H9 (cell line): ENCODE measurements around the gene TBPL1. TPM values are rescaled to one million over a fixed set of nuclear protein-coding genes. Genes with fewer than 3 reads are reported as not detected.

ENCODE experiments used
- DNase-seq: peaks from one replicate; pipeline ENCODE4 v3.0.0-alpha.2; 2017
- H2AFZ ChIP-seq: one replicate; pipeline ENCODE4 v1.6.1; 2013; ENCODE audit warnings: mild to moderate bottlenecking, low read length, control low read depth, moderate library complexity
- H2AK5ac ChIP-seq: 2 replicates; pipeline ENCODE4 v1.6.1; 2013; ENCODE audit warnings: low read length, control low read depth, mixed read lengths; ENCODE audit not compliant: insufficient read length
- H2BK120ac ChIP-seq: one replicate; pipeline ENCODE4 v1.6.1; 2013; ENCODE audit warnings: low read depth, mild to moderate bottlenecking, low read length, control low read depth, inconsistent platforms; ENCODE audit not compliant: poor library complexity, severe bottlenecking
- H2BK12ac ChIP-seq: 2 replicates; pipeline ENCODE4 v1.6.1; 2013; ENCODE audit warnings: low read length, control low read depth, mixed read lengths, low read depth; ENCODE audit not compliant: insufficient read length
- H2BK15ac ChIP-seq: 2 replicates; pipeline ENCODE4 v1.6.1; 2013; ENCODE audit warnings: low read depth, low read length, control low read depth
- H2BK20ac ChIP-seq: one replicate; pipeline ENCODE4 v1.6.1; 2013; ENCODE audit warnings: low read depth, mild to moderate bottlenecking, low read length, control low read depth, inconsistent platforms; ENCODE audit not compliant: poor library complexity, severe bottlenecking
- H2BK5ac ChIP-seq: 2 replicates; pipeline ENCODE4 v1.6.1; 2013; ENCODE audit warnings: low read length, control low read depth, mixed read lengths; ENCODE audit not compliant: insufficient read length
- H3K14ac ChIP-seq: 2 replicates; pipeline ENCODE4 v1.6.1; 2013; ENCODE audit warnings: low read length, control low read depth; ENCODE audit not compliant: insufficient read depth
- H3K18ac ChIP-seq: 2 replicates; pipeline ENCODE4 v1.6.1; 2013; ENCODE audit warnings: low read depth, mild to moderate bottlenecking, mixed read lengths, low read length, control low read depth; ENCODE audit not compliant: insufficient read length
- H3K23ac ChIP-seq: 2 replicates; pipeline ENCODE4 v1.6.1; 2013; ENCODE audit warnings: low read length, control low read depth, mixed read lengths, low read depth; ENCODE audit not compliant: insufficient read length
- H3K23me2 ChIP-seq: 2 replicates; pipeline ENCODE4 v1.6.1; 2013; ENCODE audit warnings: low read depth, mild to moderate bottlenecking, mixed read lengths, low read length, control low read depth; ENCODE audit not compliant: insufficient read length, poor library complexity, severe bottlenecking
- H3K27ac ChIP-seq: 2 replicates; pipeline ENCODE4 v1.5.1; 2013; ENCODE audit warnings: low read length, control low read depth, mixed read lengths, low read depth; ENCODE audit not compliant: insufficient read length
- H3K27me3 ChIP-seq: 2 replicates; pipeline ENCODE4 v1.6.1; 2013; ENCODE audit warnings: low read length, control low read depth, inconsistent platforms; ENCODE audit not compliant: insufficient read depth
- H3K4ac ChIP-seq: 2 replicates; pipeline ENCODE4 v1.6.1; 2013; ENCODE audit warnings: low read depth, mild to moderate bottlenecking, control low read depth, inconsistent platforms, low read length, moderate library complexity
- H3K4me1 ChIP-seq: 2 replicates; pipeline ENCODE4 v1.6.1; 2013; ENCODE audit warnings: low read length, control low read depth, inconsistent platforms; ENCODE audit not compliant: insufficient read depth
- H3K4me2 ChIP-seq: 2 replicates; pipeline ENCODE4 v1.6.1; 2013; ENCODE audit warnings: low read length, control low read depth, mixed read lengths; ENCODE audit not compliant: insufficient read length, insufficient read depth
- H3K56ac ChIP-seq: 2 replicates; pipeline ENCODE4 v1.6.1; 2013; ENCODE audit warnings: low read depth, mild to moderate bottlenecking, mixed read lengths, low read length, control low read depth; ENCODE audit not compliant: insufficient read length
- H3K79me1 ChIP-seq: 2 replicates; pipeline ENCODE4 v1.6.1; 2013; ENCODE audit warnings: low read depth, mild to moderate bottlenecking, moderate library complexity, low read length, control low read depth, inconsistent platforms; ENCODE audit not compliant: insufficient read depth, poor library complexity, severe bottlenecking
- H3K79me2 ChIP-seq: 2 replicates; pipeline ENCODE4 v1.6.1; 2013; ENCODE audit warnings: low read length, control low read depth, inconsistent platforms; ENCODE audit not compliant: insufficient read depth
- H3K9ac ChIP-seq: 2 replicates; pipeline ENCODE4 v1.6.1; 2013; ENCODE audit warnings: low read length, control low read depth, mixed read lengths; ENCODE audit not compliant: insufficient read length; ENCODE audit errors: extremely low read depth
- H3K9me3 ChIP-seq: one replicate; pipeline ENCODE4 v1.6.1; 2013; ENCODE audit warnings: low read depth, low read length, inconsistent platforms; ENCODE audit not compliant: control insufficient read depth
- H3T11ph ChIP-seq: one replicate; pipeline ENCODE4 v1.6.1; 2013; ENCODE audit warnings: mild to moderate bottlenecking, low read length, control low read depth, inconsistent platforms
- H4K20me1 ChIP-seq: one replicate; pipeline ENCODE4 v1.6.1; 2013; ENCODE audit not compliant: control insufficient read depth, insufficient read length, insufficient read depth
- H4K5ac ChIP-seq: 2 replicates; pipeline ENCODE4 v1.6.1; 2013; ENCODE audit warnings: low read depth, mild to moderate bottlenecking, mixed read lengths, low read length, control low read depth; ENCODE audit not compliant: insufficient read length
- H4K8ac ChIP-seq: replicated peaks from 2 replicates; pipeline ENCODE4 v1.6.1; 2013; ENCODE audit warnings: low read length, control low read depth, mixed read lengths, low read depth; ENCODE audit not compliant: insufficient read length
- H4K91ac ChIP-seq: 2 replicates; pipeline ENCODE4 v1.6.1; 2013; ENCODE audit warnings: low read depth, mild to moderate bottlenecking, moderate library complexity, mixed read lengths, low read length, control low read depth; ENCODE audit not compliant: insufficient read length
- H3K27ac Mint-ChIP-seq, 3 experiments: 2 replicates in 2 of 3; 3 replicates in 1 of 3; pipeline ENCODE4 v1.8.0; 2020 to 2021; ENCODE audit warnings: mixed read lengths in 3 of 3, mild to moderate bottlenecking in 1 of 3, moderate library complexity in 1 of 3
- H3K27me3 Mint-ChIP-seq: 2 replicates; pipeline ENCODE4 v1.8.0; 2021; ENCODE audit warnings: low read depth, mild to moderate bottlenecking, moderate library complexity, mixed read lengths
- H3K36me3 Mint-ChIP-seq, 3 experiments: 2 replicates in 2 of 3; 3 replicates in 1 of 3; pipeline ENCODE4 v1.8.0; 2020 to 2021; ENCODE audit warnings: low read depth in 3 of 3, mixed read lengths in 3 of 3; ENCODE audit not compliant: insufficient read depth in 1 of 3
- H3K4me1 Mint-ChIP-seq, 2 experiments: 2 replicates each; pipeline ENCODE4 v1.8.0; 2020; ENCODE audit warnings: mixed read lengths in 2 of 2
- H3K4me3 Mint-ChIP-seq, 2 experiments: 2 replicates in 1 of 2; 3 replicates in 1 of 2; pipeline ENCODE4 v1.8.0; 2020 to 2021; ENCODE audit warnings: mild to moderate bottlenecking in 2 of 2, mixed read lengths in 2 of 2, moderate library complexity in 1 of 2
- H3K9me3 Mint-ChIP-seq, 2 experiments: 2 replicates in 1 of 2; 3 replicates in 1 of 2; pipeline ENCODE4 v1.8.0; 2020; ENCODE audit warnings: mild to moderate bottlenecking in 2 of 2, mixed read lengths in 2 of 2, moderate library complexity in 1 of 2
- CTCF ChIP-seq: fragments of 200-600 bp; sonication (generic); conservative IDR thresholded peaks from 3 replicates; pipeline ENCODE4 v1.8.0; 2021; ENCODE audit warnings: antibody characterized with exemption, mild to moderate bottlenecking
- WGBS: extraction: QIAGEN DNeasy Blood & Tissue Kit; methylation state at CpG from one replicate; pipeline ENCODE4 v1.1.7; 2013; ENCODE audit warnings: missing lambda C conversion rate, low lambda C conversion rate, mixed read lengths; ENCODE audit not compliant: insufficient read length; ENCODE audit errors: extremely low coverage; 5-methylcytosine and 5-hydroxymethylcytosine counted together
- total RNA-seq: library from RNA; stranded (reverse); gene quantifications from 2 replicates; pipeline ENCODE4 v1.2.1, GENCODE V29; 2021

Gene TBPL1
- total RNA-seq, 1 experiment from 2014 or later: 49.7 TPM

- H3K56ac ChIP-seq: no peak overlapping the region
- no peak overlapping the region for H2AFZ ChIP-seq
- Mint-ChIP-seq H3K36me3 (no peaks in the 10 kb centered on the region), H3K27me3 (no peaks in the 10 kb centered on the region), H3K4me1 (peaks cover 17 to 23% of the 10 kb centered on the region in 2 experiments), H3K4me3 (no peak overlapping the region), H3K9me3 (no peaks in the 10 kb centered on the region), H3K27ac (no peak overlapping the region)
- H4K20me1 ChIP-seq: no peaks in the 10 kb centered on the region
- no peak overlapping the region for H3K4me2 ChIP-seq
- H2BK20ac ChIP-seq: no peak overlapping the region
- peak; percentile 93 for TF ChIP-seq CTCF
- no peak overlapping the region for H2BK15ac ChIP-seq
- no peaks in the 10 kb centered on the region for H3K27me3 ChIP-seq
- H3K14ac ChIP-seq: no peak overlapping the region
- H3T11ph ChIP-seq: no peak overlapping the region
- no peak overlapping the region for H2BK120ac ChIP-seq
- H2BK12ac ChIP-seq: no peak overlapping the region
- peaks cover 2% of the 10 kb centered on the region; the same call in 1 of the 2 replicates for H3K4me1 ChIP-seq
- no peaks in the 10 kb centered on the region for H3K9me3 ChIP-seq
- no peaks in the 10 kb centered on the region for H3K79me2 ChIP-seq
- no peaks in the 10 kb centered on the region for H3K79me1 ChIP-seq
- WGBS: no CpG with 5 or more reads among the region's 6 CpGs
- no peak overlapping the region for H4K8ac ChIP-seq
- H3K27ac ChIP-seq: no peak overlapping the region
- no peak overlapping the region for H2BK5ac ChIP-seq
- no peak overlapping the region for H3K9ac ChIP-seq
- H3K23ac ChIP-seq: no peak overlapping the region
- no peak overlapping the region for H3K4ac ChIP-seq
- no peak overlapping the region for H2AK5ac ChIP-seq
- H4K91ac ChIP-seq: no peak overlapping the region
- H3K23me2 ChIP-seq: no peaks in the 10 kb centered on the region
- H4K5ac ChIP-seq: no peak overlapping the region
- H3K18ac ChIP-seq: no peak overlapping the region
- DNase-seq: peak; percentile 73
These were observed 31.7 kb upstream of the TBPL1 start for GRCh38 chr6:133921249-133921859.
